ENCODE results near the gene CHMP5. TPM values are rescaled to one million over a fixed set of nuclear protein-coding genes. Genes with fewer than 3 reads are reported as not detected.

Gene CHMP5
- total and polyA plus RNA-seq, 10 of the 15 experiments (the other 5 are each of a cell fraction or from before 2014, with no cell fraction given), result 40.3 to 179 (median 78.6) TPM

DNA sequence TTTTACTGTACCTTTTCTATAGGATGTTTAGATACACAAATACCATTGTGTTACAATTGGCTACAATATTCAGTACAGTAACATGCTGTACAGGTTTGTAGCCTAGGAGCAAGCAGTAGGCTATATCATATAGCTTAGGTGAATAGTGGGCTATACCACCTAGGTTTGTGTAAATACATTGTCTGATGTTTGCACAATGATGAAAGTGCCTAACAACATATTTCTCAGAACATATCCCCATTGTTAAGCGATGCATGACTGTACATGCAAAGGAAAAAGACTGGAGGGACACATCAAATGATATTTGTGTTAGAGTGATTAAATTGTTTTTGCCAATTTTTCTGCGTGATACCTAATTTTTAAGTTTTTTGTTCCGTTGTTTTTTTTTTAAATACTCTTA, 5.3 kb downstream of the CHMP5 start (continued):
- TF ChIP-seq, protein P1, sequence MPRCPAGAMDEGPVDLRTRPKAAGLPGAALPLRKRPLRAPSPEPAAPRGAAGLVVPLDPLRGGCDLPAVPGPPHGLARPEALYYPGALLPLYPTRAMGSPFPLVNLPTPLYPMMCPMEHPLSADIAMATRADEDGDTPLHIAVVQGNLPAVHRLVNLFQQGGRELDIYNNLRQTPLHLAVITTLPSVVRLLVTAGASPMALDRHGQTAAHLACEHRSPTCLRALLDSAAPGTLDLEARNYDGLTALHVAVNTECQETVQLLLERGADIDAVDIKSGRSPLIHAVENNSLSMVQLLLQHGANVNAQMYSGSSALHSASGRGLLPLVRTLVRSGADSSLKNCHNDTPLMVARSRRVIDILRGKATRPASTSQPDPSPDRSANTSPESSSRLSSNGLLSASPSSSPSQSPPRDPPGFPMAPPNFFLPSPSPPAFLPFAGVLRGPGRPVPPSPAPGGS (IDR thresholded peaks at IDR 0.05; ENCODE audit: borderline replicate concordance, insufficient read depth, low read depth, low read length, poor library complexity, severe bottlenecking), result no peak
- TF ChIP-seq ETV6 (conservative IDR thresholded peaks at IDR 0.05 in 1 of 2, IDR thresholded peaks at IDR 0.05 in 1 of 2; ENCODE audit: borderline replicate concordance in 1 of 2, low read depth in 1 of 2) (no peak), PRDM15 (CRISPR knock-in tag; IDR thresholded peaks at IDR 0.05) (no peak), SREBF2 (IDR thresholded peaks at IDR 0.05; ENCODE audit: low read length) (no peak), CHD2 (IDR thresholded peaks at IDR 0.05; ENCODE audit: borderline replicate concordance, low read depth, low read length) (no peak), ZNF384 (IDR thresholded peaks at IDR 0.05; ENCODE audit: borderline replicate concordance, low read depth, low read length) (no peak)

DNA sequence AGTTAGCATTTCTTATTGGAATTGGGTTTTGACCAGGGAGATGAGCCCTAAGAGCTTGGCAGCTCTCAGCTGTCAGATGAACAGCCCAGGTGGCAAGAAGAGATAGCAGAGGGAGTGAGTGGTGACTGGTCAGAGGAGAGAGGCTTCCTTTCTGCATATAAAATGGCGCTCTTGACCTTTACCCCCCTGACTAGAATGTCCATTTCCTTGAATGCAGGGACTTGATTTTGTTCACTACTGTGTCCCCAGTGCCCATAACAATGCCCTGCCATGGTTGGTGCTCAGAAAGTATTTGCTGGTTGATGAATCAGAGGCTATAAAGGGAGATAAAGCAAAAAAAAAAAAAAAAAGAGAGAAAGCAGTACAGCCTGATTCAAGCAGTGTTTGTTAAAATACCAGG, 7.2 kb downstream of the CHMP5 start:
- intact Hi-C loops (cut with micrococcal nuclease; ENCODE audit: unreplicated experiment) (no loop called here), in situ Hi-C loops (cut with MboI) (no loop called here)
- H2AFZ ChIP-seq (ENCODE audit: control insufficient read depth, low read depth, low read length), result no peak overlapping the region
- H3K27me3 ChIP-seq (replicated peaks in 1 of 2; ENCODE audit: control insufficient read depth in 2 of 2, insufficient read depth in 2 of 2, low read length in 1 of 2), result no peaks in the 10 kb centered on the region
- TF ChIP-seq POU2F2 (IDR thresholded peaks at IDR 0.05; ENCODE audit: borderline replicate concordance, low read depth, low read length), result no peak
- no peak for TF ChIP-seq WRNIP1 (IDR thresholded peaks at IDR 0.05; ENCODE audit: borderline replicate concordance, low read depth, low read length)
- no peak for TF ChIP-seq RBBP5 (conservative IDR thresholded peaks at IDR 0.05)
- no peak for TF ChIP-seq ATF3 (IDR thresholded peaks at IDR 0.05; ENCODE audit: borderline replicate concordance, extremely low read depth, low read depth, low read length)
- no peak for TF ChIP-seq RB1 (IDR thresholded peaks at IDR 0.05; ENCODE audit: borderline replicate concordance)
- no peak for TF ChIP-seq TCF3 (IDR thresholded peaks at IDR 0.05; ENCODE audit: borderline replicate concordance, insufficient read depth, low read depth, low read length)
- no peak for TF ChIP-seq JUNB (IDR thresholded peaks at IDR 0.05)
- TF ChIP-seq BRCA1 (IDR thresholded peaks at IDR 0.05; ENCODE audit: low read depth, low read length), result no peak
- no peak for TF ChIP-seq CREM (IDR thresholded peaks at IDR 0.05; ENCODE audit: low read depth)
- TF ChIP-seq SREBF1 (IDR thresholded peaks at IDR 0.05; ENCODE audit: low read length), result no peak
- H3K27ac ChIP-seq (ENCODE audit: control insufficient read depth, insufficient read depth), result no peak overlapping the region
- ChIA-PET RAD21 (ENCODE audit: unreplicated experiment) (interaction anchor here (1.9 kb wide), 1 partner anchor 15 kb away, joined by 5 read pairs; no protein-coding TSS in a partner anchor), CTCF (interaction anchor here (2.4 kb wide), 1 partner anchor 11 kb away, joined by 14 read pairs; no protein-coding TSS in a partner anchor), POLR2A (interaction anchor here (0.7 kb wide), 1 partner anchor 40 kb away, joined by 3 read pairs; no protein-coding TSS in a partner anchor), SMC1A (ENCODE audit: uncharacterized antibody, unreplicated experiment) (interaction anchor here (0.7 kb wide), 1 partner anchor 14 kb away, joined by 4 read pairs; no protein-coding TSS in a partner anchor)
- ATAC-seq (no peak), FAIRE-seq (no peak), DNase-seq (ENCODE audit: low read depth, low spot score) (no peak)
- H3K9ac ChIP-seq (ENCODE audit: control insufficient read depth, insufficient read depth, low read length), result no peak overlapping the region
- no peak overlapping the region for H3K4me2 ChIP-seq (ENCODE audit: control insufficient read depth, insufficient read depth)
- no TSS peak for BruUV-seq (replicated peaks)
- no peaks in the 10 kb centered on the region for H3K9me3 ChIP-seq (replicated peaks; ENCODE audit: control insufficient read depth, insufficient read depth, low read length)
- 100% methylated on average over 1 of the region's 1 CpG for WGBS (ENCODE audit: insufficient coverage, insufficient replicate concordance, low lambda C conversion rate, missing lambda C conversion rate)
- peaks cover 14% of the 10 kb centered on the region for H3K79me2 ChIP-seq (ENCODE audit: control insufficient read depth, insufficient read depth, low read length)
- H3K4me3 ChIP-seq, result no peak overlapping the region
- H4K20me1 ChIP-seq (ENCODE audit: control insufficient read depth, insufficient read depth), result no peaks in the 10 kb centered on the region
- peaks cover 0 to 54% of the 10 kb centered on the region in 2 experiments; a peak in 3 of 4 replicates for H3K36me3 ChIP-seq (ENCODE audit: control insufficient read depth in 2 of 2, insufficient read depth in 2 of 2, low read length in 1 of 2)
- H3K4me1 ChIP-seq (ENCODE audit: control insufficient read depth, insufficient read depth, low read length), result no peaks in the 10 kb centered on the region; the same call in 1 of the 2 replicates
